Measurements from ENCODE around the gene BOLA3. TPM values are rescaled to one million over a fixed set of nuclear protein-coding genes. Genes with fewer than 3 reads are reported as not detected.
"Not testable (repeated sequence)": the region's sequence is repeated elsewhere in the genome, so short reads cannot be mapped to it uniquely, and the experiment has no call there.

The BOLA3 gene
- total RNA-seq, 2 donors from 2014 or later = 50.0 to 77.5 TPM

GRCh38 chr2:74128206-74128605 lies 19.5 kb downstream of the BOLA3 start:
- intact Hi-C loops (cut with DNase I) = no loop called here
- DNase-seq (ENCODE audit: low spot score) = no peak
- no peaks in the 10 kb centered on the region for H3K4me1 ChIP-seq (replicated peaks)
- peaks cover 3% of the 10 kb centered on the region for H3K27me3 ChIP-seq (replicated peaks; ENCODE audit: insufficient read depth)
- no peak overlapping the region for H3K27ac ChIP-seq
- no peaks in the 10 kb centered on the region for H3K9me3 ChIP-seq
- 88% methylated on average over 3 of the region's 3 CpGs for WGBS
- no peak for TF ChIP-seq POLR2AphosphoS5 (IDR thresholded peaks at IDR 0.05)
- TF ChIP-seq CTCF (IDR thresholded peaks at IDR 0.05) = no peak
- no peak for TF ChIP-seq POLR2A (IDR thresholded peaks at IDR 0.05)
- no peaks in the 10 kb centered on the region for H3K36me3 ChIP-seq
- no peak overlapping the region for H3K4me3 ChIP-seq

- intact Hi-C loops (cut with DNase I); H3K4me3 ChIP-seq; H3K27ac ChIP-seq; H3K4me1 ChIP-seq (replicated peaks); H3K27me3 ChIP-seq (replicated peaks; ENCODE audit: insufficient read depth); H3K9me3 ChIP-seq; H3K36me3 ChIP-seq; DNase-seq (ENCODE audit: low spot score): not testable (repeated sequence)
- over 99% methylated on average over 15 of the region's 29 CpGs for WGBS
Measured at GRCh38 chr2:74123955-74124354, 23.8 kb downstream of the BOLA3 start.

- 100% methylated on average over 1 of the region's 1 CpG for WGBS
- intact Hi-C loops (cut with DNase I); H3K27me3 ChIP-seq (replicated peaks; ENCODE audit: insufficient read depth): not testable (repeated sequence)
Measured at GRCh38 chr2:74121846-74122245, 25.9 kb downstream of the BOLA3 start.

GRCh38 chr2:74119912-74120825 lies 27.5 kb downstream of the BOLA3 start:
- no peaks in the 10 kb centered on the region for H3K4me1 ChIP-seq (replicated peaks)
- peak; percentile 72 for DNase-seq (ENCODE audit: low spot score)
- peak overlapping the region; percentile 89 to 95 for H3K27ac ChIP-seq
- WGBS = 4% methylated on average over 49 of the region's 59 CpGs
- intact Hi-C loops (cut with DNase I) = no loop called here
- TF ChIP-seq CTCF (IDR thresholded peaks at IDR 0.05) = peak in 3 of 4 experiments; percentile 69 to 77 (median 69)
- no peak for TF ChIP-seq POLR2A (IDR thresholded peaks at IDR 0.05)
- peak; percentile 82 for TF ChIP-seq POLR2AphosphoS5 (IDR thresholded peaks at IDR 0.05)
- H3K4me3 ChIP-seq = peak overlapping the region; percentile 72 to 77
- H3K9me3 ChIP-seq = no peaks in the 10 kb centered on the region
- H3K27me3 ChIP-seq (replicated peaks; ENCODE audit: insufficient read depth) = no peaks in the 10 kb centered on the region
- no peaks in the 10 kb centered on the region for H3K36me3 ChIP-seq

More at GRCh38 chr2:74121846-74122245, 25.9 kb downstream of the BOLA3 start:
- not testable (repeated sequence) for DNase-seq (ENCODE audit: low spot score); H3K4me1 ChIP-seq (replicated peaks); H3K36me3 ChIP-seq; H3K4me3 ChIP-seq; H3K9me3 ChIP-seq; H3K27ac ChIP-seq

- H3K4me3 ChIP-seq = peak overlapping the region in 1 of 2 donors; percentile 72
- TF ChIP-seq POLR2A (IDR thresholded peaks at IDR 0.05) (no peak), POLR2AphosphoS5 (IDR thresholded peaks at IDR 0.05) (no peak), CTCF (IDR thresholded peaks at IDR 0.05) (peak in 1 of 4 experiments; percentile 26)
- no peaks in the 10 kb centered on the region for H3K9me3 ChIP-seq
- intact Hi-C loops (cut with DNase I) = no loop called here
- no peak overlapping the region for H3K27ac ChIP-seq
- no peaks in the 10 kb centered on the region for H3K27me3 ChIP-seq (replicated peaks; ENCODE audit: insufficient read depth)
- DNase-seq (ENCODE audit: low spot score) = no peak
- H3K4me1 ChIP-seq (replicated peaks) = no peaks in the 10 kb centered on the region
- no peaks in the 10 kb centered on the region for H3K36me3 ChIP-seq
Measured at GRCh38 chr2:74119339-74119738, 28.4 kb downstream of the BOLA3 start.

GRCh38 chr2:74111380-74111779 lies 36.3 kb downstream of the BOLA3 start:
- H3K36me3 ChIP-seq = no peaks in the 10 kb centered on the region
- H3K27me3 ChIP-seq (replicated peaks; ENCODE audit: insufficient read depth) = no peaks in the 10 kb centered on the region

More at GRCh38 chr2:74111380-74111779, 36.3 kb downstream of the BOLA3 start:
- intact Hi-C loops (cut with DNase I) = no loop called here
- no peak for DNase-seq (ENCODE audit: low spot score)
- no peak overlapping the region for H3K27ac ChIP-seq
- no peaks in the 10 kb centered on the region for H3K4me1 ChIP-seq (replicated peaks)
- no peak overlapping the region for H3K4me3 ChIP-seq
- TF ChIP-seq POLR2A (IDR thresholded peaks at IDR 0.05) (no peak), POLR2AphosphoS5 (IDR thresholded peaks at IDR 0.05) (no peak)
- H3K9me3 ChIP-seq = no peaks in the 10 kb centered on the region

All from prostate gland (tissue), 2 donors.